Measurements from ENCODE around the gene FIZ1.

The FIZ1 gene

GRCh38 chr19:55599468-55599841 is at the start of gene FIZ1:
Gene FIZ1, minus strand, starts transcription at chr19:55599517. Its CDS starts 1,652 bp downstream, at chr19:55597865.
- DNase-seq: peak; percentile 97

- DNase-seq: no peak
Observed at GRCh38 chr19:55648585-55649267, 49.4 kb upstream of the FIZ1 start.

GRCh38 chr19:55647732-55648584 is 48.6 kb upstream of the FIZ1 start, which contains the start of gene CCDC106:
Gene CCDC106, plus strand, starts transcription at chr19:55648212. Its CDS starts 835 bp downstream, at chr19:55649047.
- peak; percentile 48 for DNase-seq

GRCh38 chr19:55646889-55647731 is 47.8 kb upstream of the FIZ1 start:
- DNase-seq: no peak

GRCh38 chr19:55645512-55645881 is 46.2 kb upstream of the FIZ1 start:
- no peak for DNase-seq

- DNase-seq: no peak
Observed at GRCh38 chr19:55644842-55645511, 45.7 kb upstream of the FIZ1 start.

- no peak for DNase-seq
Observed at GRCh38 chr19:55644191-55644833, 45.0 kb upstream of the FIZ1 start.

- no peak for DNase-seq
Observed at GRCh38 chr19:55643887-55644176, 44.5 kb upstream of the FIZ1 start.

GRCh38 chr19:55643003-55643886 is 43.9 kb upstream of the FIZ1 start, which contains the start of gene ZNF581:
Gene ZNF581, plus strand, starts transcription at chr19:55643649. Its CDS starts 923 bp downstream, at chr19:55644572.
- DNase-seq: peak; percentile 75

- no peak for DNase-seq
Observed at GRCh38 chr19:55642153-55643002, 43.1 kb upstream of the FIZ1 start.

- DNase-seq: no peak
Observed at GRCh38 chr19:55641426-55642152, 42.3 kb upstream of the FIZ1 start.

- peak; percentile 46 for DNase-seq
Observed at GRCh38 chr19:55640577-55641425, 41.5 kb upstream of the FIZ1 start, which contains the start of gene ZNF580. Gene ZNF580, plus strand, starts transcription at chr19:55641002. Its CDS starts 1,507 bp downstream, at chr19:55642509.

- DNase-seq: peak; percentile 84
Observed at GRCh38 chr19:55640043-55640576, 40.8 kb upstream of the FIZ1 start.

- peak; percentile 67 for DNase-seq
Observed at GRCh38 chr19:55638864-55639359, 39.6 kb upstream of the FIZ1 start.

GRCh38 chr19:55637534-55637933 is 38.2 kb upstream of the FIZ1 start:
- DNase-seq: no peak

GRCh38 chr19:55636723-55637122 is 37.4 kb upstream of the FIZ1 start:
- DNase-seq: no peak

- no peak for DNase-seq
Observed at GRCh38 chr19:55635856-55636440, 36.6 kb upstream of the FIZ1 start.

All from CD4-positive, alpha-beta T cell treated with Interleukin-15 for 1 hour (primary cell).